ENCODE measurements around the gene RACGAP1.

GRCh38 chr12:49959685-49960473 is 65.4 kb downstream of the RACGAP1 start:
- TF ChIP-seq, protein P1, sequence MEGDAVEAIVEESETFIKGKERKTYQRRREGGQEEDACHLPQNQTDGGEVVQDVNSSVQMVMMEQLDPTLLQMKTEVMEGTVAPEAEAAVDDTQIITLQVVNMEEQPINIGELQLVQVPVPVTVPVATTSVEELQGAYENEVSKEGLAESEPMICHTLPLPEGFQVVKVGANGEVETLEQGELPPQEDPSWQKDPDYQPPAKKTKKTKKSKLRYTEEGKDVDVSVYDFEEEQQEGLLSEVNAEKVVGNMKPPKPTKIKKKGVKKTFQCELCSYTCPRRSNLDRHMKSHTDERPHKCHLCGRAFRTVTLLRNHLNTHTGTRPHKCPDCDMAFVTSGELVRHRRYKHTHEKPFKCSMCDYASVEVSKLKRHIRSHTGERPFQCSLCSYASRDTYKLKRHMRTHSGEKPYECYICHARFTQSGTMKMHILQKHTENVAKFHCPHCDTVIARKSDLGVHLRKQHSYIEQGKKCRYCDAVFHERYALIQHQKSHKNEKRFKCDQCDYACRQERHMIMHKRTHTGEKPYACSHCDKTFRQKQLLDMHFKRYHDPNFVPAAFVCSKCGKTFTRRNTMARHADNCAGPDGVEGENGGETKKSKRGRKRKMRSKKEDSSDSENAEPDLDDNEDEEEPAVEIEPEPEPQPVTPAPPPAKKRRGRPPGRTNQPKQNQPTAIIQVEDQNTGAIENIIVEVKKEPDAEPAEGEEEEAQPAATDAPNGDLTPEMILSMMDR (IDR thresholded peaks at IDR 0.05; ENCODE audit: insufficient read depth, low read depth, low read length) = no peak
- no peak for TF ChIP-seq EZH2 (IDR thresholded peaks at IDR 0.05; ENCODE audit: insufficient read depth, low read length)

All from astrocyte (in vitro differentiated cells and primary cell).